Fibroblast of skin of left quadriceps (primary cell): ENCODE measurements around the gene LYSMD4.
"Not testable (repeated sequence)": the region's sequence is repeated elsewhere in the genome, so short reads cannot be mapped to it uniquely, and the experiment has no call there.

Experiments
- DNase-seq, 2 experiments: peaks; one replicate each; pipeline ENCODE4 v3.0.0-alpha.2; 2013; ENCODE audit warnings: low read depth in 2 of 2

Gene LYSMD4

GRCh38 chr15:99733268-99734039, at the start of gene LYSMD4:
Gene LYSMD4 (minus strand): TSS chr15:99733437. CDS start chr15:99731999, 1,438 bp downstream.
- peak; percentile 83 to 85 for DNase-seq

- not testable (repeated sequence) for DNase-seq
Measured at GRCh38 chr15:99782029-99782428, 48.8 kb upstream of the LYSMD4 start.

- DNase-seq = no peak
Measured at GRCh38 chr15:99777144-99777543, 43.9 kb upstream of the LYSMD4 start.

- no peak for DNase-seq
Measured at GRCh38 chr15:99764522-99764921, 31.3 kb upstream of the LYSMD4 start.

- no peak for DNase-seq
Measured at GRCh38 chr15:99763827-99764226, 30.6 kb upstream of the LYSMD4 start.

- no peak for DNase-seq
Measured at GRCh38 chr15:99762288-99762687, 29.1 kb upstream of the LYSMD4 start.

GRCh38 chr15:99755692-99756409, 22.6 kb upstream of the LYSMD4 start:
- DNase-seq = peak; percentile 32 to 37

GRCh38 chr15:99753066-99753465, 19.8 kb upstream of the LYSMD4 start:
- DNase-seq = no peak

GRCh38 chr15:99752556-99752955, 19.3 kb upstream of the LYSMD4 start:
- no peak for DNase-seq

- not testable (repeated sequence) for DNase-seq
Measured at GRCh38 chr15:99750326-99750725, 17.1 kb upstream of the LYSMD4 start.

GRCh38 chr15:99749386-99749785, 16.1 kb upstream of the LYSMD4 start:
- DNase-seq = no peak

- no peak for DNase-seq
Measured at GRCh38 chr15:99745370-99746086, 12.3 kb upstream of the LYSMD4 start.

GRCh38 chr15:99744142-99744541, 10.9 kb upstream of the LYSMD4 start:
- no peak for DNase-seq

GRCh38 chr15:99741835-99742234, 8.6 kb upstream of the LYSMD4 start:
- DNase-seq = no peak

- DNase-seq = no peak
Measured at GRCh38 chr15:99738021-99738847, 5.0 kb upstream of the LYSMD4 start.

- no peak for DNase-seq
Measured at GRCh38 chr15:99736702-99737101, 3.5 kb upstream of the LYSMD4 start.

GRCh38 chr15:99735868-99736267, 2.6 kb upstream of the LYSMD4 start:
- DNase-seq = no peak

- DNase-seq = no peak
Measured at GRCh38 chr15:99734575-99734974, 1.3 kb upstream of the LYSMD4 start.

- DNase-seq = not testable (repeated sequence)
Measured at GRCh38 chr15:99734040-99734291, 729 bp upstream of the LYSMD4 start.

- DNase-seq = no peak
Measured at GRCh38 chr15:99732751-99733267, 428 bp downstream of the LYSMD4 start.

- DNase-seq = no peak
Measured at GRCh38 chr15:99732124-99732750, 1.0 kb downstream of the LYSMD4 start.
